Activated effector memory CD4-positive, alpha-beta T cell treated with Interleukin-2 at 50 U/mL for 16 hours (primary cell): ENCODE measurements around the gene ARHGEF1.
"Not testable (repeated sequence)": the region's sequence is repeated elsewhere in the genome, so short reads cannot be mapped to it uniquely, and the experiment has no call there.

ENCODE experiments used
- DNase-seq: peaks from one replicate; pipeline ENCODE4 v3.0.0-alpha.2; 2020

Gene ARHGEF1

DNA sequence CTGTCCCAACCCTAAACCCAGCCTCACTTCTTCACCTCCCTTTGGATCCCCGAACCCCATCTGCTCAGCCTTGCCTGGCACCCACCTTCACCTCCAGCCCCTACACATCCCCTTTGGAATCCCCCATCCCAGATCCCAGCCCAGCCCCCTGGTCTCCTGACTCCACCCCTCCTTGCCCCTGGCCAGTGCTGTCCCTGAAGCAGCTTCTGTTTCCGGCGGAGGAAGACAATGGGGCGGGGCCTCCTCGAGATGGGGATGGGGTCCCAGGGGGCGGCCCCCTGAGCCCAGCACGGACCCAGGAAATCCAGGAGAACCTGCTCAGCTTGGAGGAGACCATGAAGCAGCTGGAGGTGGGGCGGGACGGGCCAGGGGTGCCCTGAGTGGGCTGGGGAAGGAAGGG, 23.3 kb downstream of the ARHGEF1 start:
- DNase-seq = no peak

DNA sequence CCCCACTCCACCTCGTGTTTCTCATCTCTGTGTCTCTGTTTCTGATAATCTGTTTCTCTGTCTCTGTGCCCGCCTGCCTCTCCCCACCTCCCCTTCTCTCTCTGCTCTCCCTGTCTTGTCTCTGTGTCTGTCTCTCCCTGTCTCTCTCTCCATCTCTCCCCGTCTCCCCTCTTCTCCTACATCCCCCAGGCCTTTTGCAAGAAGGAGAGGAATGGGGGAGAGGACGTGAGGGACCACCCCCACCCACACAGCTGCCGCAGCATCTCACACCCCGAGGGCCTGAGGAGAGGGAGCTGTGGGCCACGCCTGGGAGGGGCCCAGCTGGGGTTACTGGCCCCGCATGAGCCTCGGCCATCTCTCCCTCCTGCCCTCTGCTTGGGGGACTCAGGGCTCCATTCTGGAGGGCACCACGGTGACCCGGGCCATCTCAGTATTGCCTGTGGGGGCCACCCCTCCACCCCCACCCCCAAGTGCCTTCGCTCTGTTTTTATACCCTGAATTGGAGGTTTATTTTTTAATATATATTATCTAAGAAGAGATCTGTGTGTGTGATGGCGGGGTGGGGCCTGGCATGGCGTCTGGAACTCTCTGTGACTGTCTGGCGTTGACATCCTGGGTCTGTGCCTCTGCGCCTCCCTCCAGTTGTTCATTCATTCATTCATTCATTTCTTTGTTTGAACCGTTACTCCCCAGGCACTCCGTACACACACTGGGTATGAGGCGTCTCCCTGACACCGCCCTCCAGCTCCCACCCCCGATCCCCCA, 24.1 kb downstream of the ARHGEF1 start:
- DNase-seq = no peak

GRCh38 chr19:41907994-41908615, 25.1 kb downstream of the ARHGEF1 start:
- DNase-seq = no peak

- no peak for DNase-seq
Observed at GRCh38 chr19:41908724-41909464, 25.9 kb downstream of the ARHGEF1 start.

DNA sequence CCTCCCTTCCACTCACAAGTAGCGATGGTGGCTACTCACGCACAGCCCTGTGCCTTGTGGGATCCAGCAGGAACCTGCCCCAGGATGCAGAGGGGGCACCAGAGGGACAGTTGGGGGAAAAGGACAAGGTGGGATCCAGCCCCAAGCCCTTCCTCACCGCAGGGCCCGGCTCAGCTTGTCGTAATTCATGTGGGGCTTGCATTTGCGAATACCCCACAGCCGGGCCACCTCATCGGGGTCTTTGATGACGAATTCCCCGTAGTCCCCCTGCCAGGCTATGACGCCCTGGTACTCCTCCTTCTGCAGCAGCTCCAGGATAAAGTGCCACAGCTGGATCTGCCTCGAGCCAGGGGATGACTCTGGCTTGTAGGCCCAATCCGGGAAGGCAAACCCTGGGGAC, 26.7 kb downstream of the ARHGEF1 start:
- no peak for DNase-seq

- DNase-seq = no peak
Observed at GRCh38 chr19:41910240-41910991, 27.4 kb downstream of the ARHGEF1 start.

- no peak for DNase-seq
Observed at GRCh38 chr19:41910992-41911888, 28.3 kb downstream of the ARHGEF1 start.

DNA sequence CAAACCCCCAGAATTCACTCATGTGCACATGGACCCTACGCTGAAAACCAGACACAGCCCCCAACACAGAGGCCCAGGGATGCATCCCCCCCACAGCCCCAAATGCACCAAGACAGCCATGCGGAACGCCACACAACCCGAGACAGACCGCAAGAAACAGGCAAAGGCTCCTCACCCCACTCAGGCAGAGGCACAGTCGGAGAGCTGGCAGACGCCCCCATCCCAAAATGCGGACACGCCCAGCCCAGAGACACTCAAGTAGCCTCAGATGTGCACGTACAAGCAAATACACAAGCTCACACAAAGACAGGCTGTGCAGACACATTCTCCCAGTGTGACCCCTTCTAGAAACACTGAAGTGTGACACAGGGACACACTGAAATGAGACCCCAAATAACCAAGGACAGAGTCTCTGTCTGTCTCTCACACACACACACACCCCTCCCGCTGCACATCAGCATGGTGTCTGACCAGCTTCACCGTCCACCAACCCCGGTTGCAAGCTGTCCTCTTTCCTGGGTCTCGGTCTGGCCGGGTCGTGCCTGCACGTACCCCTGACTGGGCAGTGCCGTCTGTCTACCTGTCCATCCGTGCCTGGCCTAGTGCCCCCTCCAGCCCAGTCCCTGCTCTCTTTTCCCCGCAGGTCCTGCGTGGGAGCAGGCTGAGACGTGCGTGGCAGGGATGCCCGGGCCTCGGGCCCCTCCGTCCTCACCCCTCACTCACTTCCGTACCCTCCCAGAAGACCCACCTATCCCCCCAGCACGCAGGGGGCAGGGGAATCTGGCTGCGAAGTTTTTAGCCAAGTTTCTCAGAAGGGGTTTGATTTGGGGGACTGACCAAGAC, 29.1 kb downstream of the ARHGEF1 start:
- DNase-seq = no peak

DNA sequence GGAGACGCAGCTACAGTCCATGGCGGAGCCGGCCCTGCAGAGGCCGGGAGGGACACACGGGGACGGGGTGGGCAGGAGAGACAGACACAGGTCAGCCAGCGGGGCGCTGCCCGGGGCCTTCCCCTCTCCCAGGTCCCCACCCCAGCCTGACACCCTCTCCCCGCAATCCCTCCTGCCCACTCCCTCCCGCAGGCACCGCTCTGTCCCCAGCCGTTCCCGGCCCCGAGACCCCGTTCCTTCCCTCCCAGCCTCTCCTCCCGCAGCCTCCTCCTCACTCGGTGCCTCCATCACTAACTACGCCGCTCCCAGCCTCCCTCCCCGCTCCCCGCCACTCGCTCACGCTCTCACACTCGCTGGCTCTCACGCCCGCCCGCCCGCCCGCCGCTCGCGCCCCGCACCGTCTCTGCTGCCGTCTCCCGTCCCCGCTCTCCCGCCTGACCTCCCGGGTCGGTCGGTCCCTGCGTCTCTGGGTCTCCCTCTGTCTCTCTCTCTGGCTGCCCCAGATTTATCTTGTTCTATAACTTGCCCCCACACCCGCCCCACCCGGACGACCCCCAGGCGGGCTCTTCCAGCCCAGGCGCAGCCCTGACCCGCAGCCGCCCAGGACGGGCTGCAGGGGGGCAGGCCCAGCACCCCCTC, 30.0 kb downstream of the ARHGEF1 start:
- DNase-seq = no peak

DNA sequence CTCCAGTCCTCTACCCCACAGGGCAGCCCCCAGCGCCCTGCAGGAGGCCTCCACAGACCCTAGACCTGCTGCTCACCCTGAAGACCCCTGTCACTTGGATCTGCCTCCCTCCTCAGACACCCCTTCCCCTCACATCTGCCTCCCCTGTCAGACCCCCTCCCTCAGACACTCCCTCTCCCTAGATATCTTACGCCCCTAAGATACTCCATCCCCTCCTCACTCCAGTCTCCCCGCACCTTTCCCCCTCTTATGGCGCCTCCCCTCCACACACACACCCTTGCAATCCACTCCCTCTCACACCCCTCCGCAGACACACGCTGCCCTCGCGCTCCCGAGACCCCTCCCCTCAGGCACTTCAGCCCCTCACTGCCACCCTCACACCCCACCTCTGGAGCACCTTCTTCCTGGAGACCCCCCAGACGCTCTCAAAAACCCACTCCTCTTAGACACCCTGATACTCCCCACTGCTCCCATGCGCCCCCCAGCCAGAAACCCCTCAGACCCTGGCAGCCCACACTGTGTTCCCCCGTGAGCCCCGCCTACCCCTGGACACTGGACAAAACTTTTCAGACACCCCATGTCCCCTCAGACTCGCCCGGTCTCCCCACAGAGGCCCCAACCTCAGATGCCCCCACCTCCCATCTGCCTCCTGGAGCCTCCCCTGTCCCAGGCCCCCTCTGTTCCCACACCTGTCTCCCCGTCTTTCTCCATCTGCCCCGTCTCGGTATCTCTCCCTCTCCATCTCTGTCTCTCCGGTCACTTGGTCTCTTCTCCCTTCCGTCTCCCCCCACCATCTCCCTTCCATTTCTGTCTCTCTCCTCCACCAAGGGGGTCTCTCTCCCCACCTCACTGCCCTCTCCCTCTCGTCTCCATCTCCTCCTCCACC, 30.8 kb downstream of the ARHGEF1 start:
- DNase-seq = no peak

DNA sequence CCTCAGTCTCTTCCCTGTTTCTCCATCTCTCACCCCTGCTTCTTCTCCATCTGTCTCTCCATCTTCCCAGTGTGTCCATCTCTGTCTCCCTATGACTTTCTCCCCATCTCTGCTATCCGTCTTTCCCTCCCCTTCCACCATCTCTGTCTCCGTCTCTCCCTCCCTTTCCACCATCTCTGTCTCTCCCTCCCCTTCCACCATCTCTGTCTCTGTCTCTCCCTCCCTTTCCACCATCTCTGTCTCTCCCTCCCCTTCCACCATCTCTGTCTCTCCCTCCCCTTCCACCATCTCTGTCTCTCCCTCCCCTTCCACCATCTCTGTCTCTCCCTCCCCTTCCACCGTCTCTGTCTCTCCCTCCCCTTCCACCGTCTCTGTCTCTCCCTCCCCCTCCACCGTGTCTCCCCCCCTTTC, 31.4 kb downstream of the ARHGEF1 start:
- not testable (repeated sequence) for DNase-seq

DNA sequence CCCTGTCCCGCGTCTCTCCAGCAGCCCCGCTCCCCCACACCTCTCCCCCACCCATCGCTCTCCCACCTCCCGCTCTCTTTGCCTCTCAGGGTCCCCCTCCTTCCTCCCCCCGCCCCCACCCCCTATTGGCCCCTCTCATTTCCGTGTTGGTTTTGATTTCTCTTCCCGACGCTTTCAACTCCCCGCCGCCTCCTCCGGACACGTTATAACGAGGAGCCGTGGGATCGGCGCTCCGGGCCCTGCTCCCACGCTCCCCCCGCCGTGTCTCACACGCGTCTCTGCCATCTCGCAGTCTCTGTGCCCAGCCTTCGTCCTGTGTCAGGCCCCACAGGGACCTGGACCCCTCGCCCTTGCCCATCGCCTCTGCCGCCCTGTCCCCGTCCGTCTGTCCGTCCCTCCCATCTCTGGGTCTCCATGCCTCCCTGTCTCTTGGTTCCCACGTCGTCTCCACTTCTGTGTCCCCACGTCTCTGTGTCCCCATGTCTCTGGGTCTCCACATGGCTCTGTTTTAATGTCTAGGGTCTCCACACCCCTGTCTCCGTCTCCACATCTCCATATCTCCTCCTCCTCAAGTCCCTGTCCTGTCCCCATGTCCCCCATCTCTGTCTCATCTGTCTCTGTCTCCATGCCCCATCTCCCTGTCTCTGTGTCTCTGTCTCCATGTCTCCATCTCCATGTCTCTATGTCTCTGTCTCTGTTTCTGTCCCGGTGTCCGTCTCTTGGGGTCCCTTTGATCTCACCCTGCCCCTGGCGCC, 32.2 kb downstream of the ARHGEF1 start:
- DNase-seq = no peak

DNA sequence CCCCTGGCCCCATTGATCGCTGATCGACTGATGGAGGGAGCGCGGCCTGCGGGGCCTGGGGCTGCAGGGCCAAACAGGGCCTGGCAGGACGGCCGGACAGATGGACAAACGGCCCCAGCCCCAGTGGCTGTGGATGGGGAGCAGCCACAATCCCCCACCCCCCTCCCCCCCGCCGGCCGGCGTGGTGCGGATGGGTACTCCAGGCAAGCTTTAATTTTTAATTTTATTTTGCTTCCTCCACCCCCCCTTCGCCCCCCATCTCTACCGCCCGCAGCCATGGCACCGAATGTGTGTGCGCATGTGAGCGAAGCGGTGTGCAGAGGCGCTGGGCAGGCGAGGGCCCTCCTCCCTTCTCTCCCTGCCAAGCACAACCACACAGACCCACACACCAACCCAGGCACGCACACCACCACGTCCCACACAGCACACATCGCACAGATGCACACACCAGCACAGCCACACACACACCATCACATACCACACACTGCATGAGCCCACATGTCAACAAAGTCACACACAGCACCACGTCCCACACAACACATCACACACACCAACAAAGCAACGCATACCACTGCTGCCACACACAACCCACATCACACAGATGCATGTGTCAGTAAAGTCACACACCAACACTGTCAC, 32.9 kb downstream of the ARHGEF1 start:
- DNase-seq = no peak

GRCh38 chr19:41917676-41918075, 34.7 kb downstream of the ARHGEF1 start:
- DNase-seq = no peak

DNA sequence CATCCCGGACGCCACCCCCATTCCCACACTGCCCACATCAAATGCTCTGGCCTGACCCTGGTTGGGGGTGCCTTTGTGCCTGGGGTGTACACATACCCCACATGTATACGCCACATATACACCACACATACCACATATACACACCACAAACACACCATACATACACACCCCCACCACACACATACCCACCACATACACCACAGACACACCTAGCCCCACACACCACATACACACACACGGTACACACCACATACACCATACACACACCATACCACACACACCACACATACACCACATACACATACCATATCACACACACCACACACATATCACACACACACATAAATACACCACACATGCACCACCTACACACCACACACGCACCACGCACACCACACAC, 35.1 kb downstream of the ARHGEF1 start:
- DNase-seq = no peak

DNA sequence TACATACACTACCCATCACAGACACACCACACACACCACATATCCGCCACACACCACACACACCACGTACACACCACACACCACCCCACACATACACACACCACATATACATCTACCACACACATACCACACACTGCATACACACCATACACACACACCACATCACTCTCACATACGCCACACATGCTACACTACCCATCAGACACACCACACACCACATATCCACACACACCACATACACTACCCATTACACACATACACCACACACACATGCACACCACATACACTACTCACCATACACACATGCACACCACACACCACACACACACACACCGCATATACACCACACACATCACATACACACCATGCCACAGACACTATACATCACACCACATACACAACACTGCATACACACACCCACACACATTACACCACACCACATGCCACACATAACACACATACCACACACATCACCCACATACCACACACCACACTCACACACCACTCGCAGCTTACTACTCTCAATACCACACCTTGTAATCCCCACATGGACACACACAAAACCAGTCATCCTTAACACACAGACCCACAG, 35.8 kb downstream of the ARHGEF1 start:
- no peak for DNase-seq

DNA sequence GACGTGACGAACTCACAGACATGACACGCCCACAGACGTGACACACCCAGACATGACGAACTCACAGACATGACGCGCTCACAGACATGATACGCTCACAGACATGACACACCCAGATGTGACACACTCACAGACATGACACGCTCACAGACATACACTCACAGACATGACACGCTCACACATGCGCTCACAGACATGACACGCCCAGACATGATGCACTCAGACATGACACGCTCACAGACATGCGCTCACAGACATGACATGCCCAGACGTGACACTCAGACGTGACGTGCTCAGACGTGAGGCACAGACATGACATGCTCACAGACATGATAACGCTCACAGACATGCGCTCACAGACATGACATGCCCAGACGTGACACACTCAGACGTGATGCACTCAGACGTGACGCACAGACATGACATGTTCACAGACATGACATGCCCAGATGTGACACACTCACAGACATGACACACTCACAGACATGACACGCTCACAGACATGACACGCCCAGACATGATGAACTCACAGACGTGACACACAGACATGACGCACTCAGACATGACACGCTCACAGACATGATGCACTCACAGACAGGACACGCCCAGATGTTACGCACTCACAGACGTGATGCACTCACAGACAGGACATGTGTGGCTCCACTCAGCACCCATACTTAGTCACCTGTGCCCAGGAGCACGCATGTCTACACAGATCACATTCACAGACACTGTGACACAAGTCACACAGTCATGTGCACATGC, 37.1 kb downstream of the ARHGEF1 start:
- no peak for DNase-seq
